GM23338 (cell line): ENCODE results near the gene SLC7A10. TPM values are rescaled to one million over a fixed set of nuclear protein-coding genes. Genes with fewer than 3 reads are reported as not detected.

Experiments
- ATAC-seq: fragments of 200-7000 bp; cut with Tn5 transposase; 3 replicates; pipeline ENCODE4 v1.9.1; 2020
- DNase-seq: peaks from one replicate; pipeline ENCODE4 v3.0.0-alpha.2; 2015; ENCODE audit warnings: low spot score
- H2AFZ ChIP-seq: fragments of 200-600 bp; sonication (generic); 2 replicates; pipeline ENCODE4 v1.8.0; 2016; ENCODE audit warnings: antibody characterized with exemption, mild to moderate bottlenecking, moderate library complexity
- H3F3A ChIP-seq: fragments of 200-600 bp; sonication (generic); replicated peaks from 2 replicates; pipeline ENCODE4 v1.8.0; 2017; ENCODE audit warnings: antibody characterized with exemption, mixed run types, low read depth
- H3K27ac ChIP-seq: fragments of 200-600 bp; sonication (generic); 2 replicates; pipeline ENCODE4 v1.6.1; 2016; ENCODE audit warnings: low read depth
- H3K27me3 ChIP-seq: fragments of 200-600 bp; sonication (generic); 2 replicates; pipeline ENCODE4 v1.8.0; 2016; ENCODE audit warnings: mild to moderate bottlenecking, mixed run types, moderate library complexity; ENCODE audit not compliant: insufficient read depth
- H3K36me3 ChIP-seq: fragments of 200-600 bp; sonication (generic); 2 replicates; pipeline ENCODE4 v1.8.0; 2016; ENCODE audit warnings: mild to moderate bottlenecking; ENCODE audit not compliant: insufficient read depth
- H3K4me1 ChIP-seq: fragments of 200-600 bp; sonication (generic); 2 replicates; pipeline ENCODE4 v1.8.0; 2016; ENCODE audit warnings: mild to moderate bottlenecking, moderate library complexity; ENCODE audit not compliant: insufficient read depth
- H3K4me2 ChIP-seq: fragments of 200-600 bp; sonication (generic); 2 replicates; pipeline ENCODE4 v1.7.1; 2017; ENCODE audit warnings: mixed run types
- H3K4me3 ChIP-seq: fragments of 200-600 bp; sonication (generic); 2 replicates; pipeline ENCODE4 v1.6.1; 2016; ENCODE audit warnings: mixed run types
- H3K79me2 ChIP-seq: fragments of 200-600 bp; sonication (generic); replicated peaks from 2 replicates; pipeline ENCODE4 v1.8.0; 2017; ENCODE audit warnings: mild to moderate bottlenecking; ENCODE audit not compliant: insufficient read depth
- H3K9me2 ChIP-seq: fragments of 200-600 bp; sonication (generic); 2 replicates; pipeline ENCODE4 v1.8.0; 2017; ENCODE audit not compliant: insufficient read depth
- H4K20me1 ChIP-seq: fragments of 200-600 bp; sonication (generic); replicated peaks from 2 replicates; pipeline ENCODE4 v1.8.0; 2017; ENCODE audit warnings: mild to moderate bottlenecking; ENCODE audit not compliant: insufficient read depth
- H3K27ac Mint-ChIP-seq: 2 replicates; pipeline ENCODE4 v1.8.0; 2020; ENCODE audit warnings: inconsistent platforms, mild to moderate bottlenecking, moderate library complexity, mixed read lengths
- H3K27me3 Mint-ChIP-seq: 3 replicates; pipeline ENCODE4 v1.8.0; 2022; ENCODE audit warnings: low read depth, mild to moderate bottlenecking, moderate library complexity, mixed read lengths, inconsistent platforms; ENCODE audit not compliant: insufficient read depth, poor library complexity
- H3K36me3 Mint-ChIP-seq: 3 replicates; pipeline ENCODE4 v1.8.0; 2021; ENCODE audit warnings: low read depth, mild to moderate bottlenecking, inconsistent platforms, moderate library complexity, mixed read lengths
- H3K4me1 Mint-ChIP-seq: 3 replicates; pipeline ENCODE4 v1.8.0; 2020; ENCODE audit warnings: mild to moderate bottlenecking, inconsistent platforms, mixed read lengths
- H3K4me3 Mint-ChIP-seq: 3 replicates; pipeline ENCODE4 v1.8.0; 2021; ENCODE audit warnings: moderate library complexity, mild to moderate bottlenecking, inconsistent platforms, mixed read lengths
- H3K9me3 Mint-ChIP-seq: 3 replicates; pipeline ENCODE4 v1.8.0; 2020; ENCODE audit warnings: moderate library complexity, mild to moderate bottlenecking, inconsistent platforms, mixed read lengths
- CREB1 ChIP-seq: fragments of 250-450 bp; sonication (Bioruptor Pico); IDR thresholded peaks from 2 replicates; pipeline ENCODE4 v1.5.0; 2020; ENCODE audit warnings: low read depth, mild to moderate bottlenecking, moderate library complexity
- EZH2 ChIP-seq: fragments of 200-600 bp; sonication (generic); IDR thresholded peaks from one replicate; pipeline ENCODE4 v1.8.0; 2017; ENCODE audit warnings: antibody characterized with exemption, mild to moderate bottlenecking, low read depth; ENCODE audit not compliant: unreplicated experiment
- EZH2phosphoT487 ChIP-seq: fragments of 200-600 bp; sonication (generic); IDR thresholded peaks from one replicate; pipeline ENCODE4 v1.8.1; 2018; ENCODE audit warnings: antibody characterized with exemption; ENCODE audit not compliant: unreplicated experiment
- JUNB ChIP-seq: IDR thresholded peaks from one replicate; pipeline ENCODE4 v1.6.1; 2016; ENCODE audit warnings: antibody characterized with exemption; ENCODE audit not compliant: unreplicated experiment
- NANOG ChIP-seq: IDR thresholded peaks from 2 replicates; pipeline ENCODE4 v1.6.1; 2016; ENCODE audit warnings: antibody characterized with exemption, borderline replicate concordance
- POLR2AphosphoS5 ChIP-seq: IDR thresholded peaks from 2 replicates; pipeline ENCODE4 v1.6.1; 2016; ENCODE audit warnings: antibody characterized with exemption, low read depth
- ZNF114 ChIP-seq: fragments of 250-450 bp; sonication (Bioruptor Pico); IDR thresholded peaks from 2 replicates; pipeline ENCODE4 v1.5.0; 2020; ENCODE audit warnings: mild to moderate bottlenecking, moderate library complexity
- polyA plus RNA-seq: library from polyadenylated mRNA; unstranded; fragments of >200 nt; fragmentation: Nextera tagmentation; extraction: Ambion mirVana; gene quantifications from 2 replicates; pipeline ENCODE4 v1.2.1, GENCODE V29; 2016
- total RNA-seq: library from RNA; depleted of rRNA; stranded (reverse); fragments of >200 nt; shearing (Covaris generic); gene quantifications from 2 replicates; pipeline ENCODE4 v1.2.3, GENCODE V29; 2014
- TF ChIP-seq, protein P1 (sequence below): fragments of 250-450 bp; sonication (Bioruptor Pico); IDR thresholded peaks from 2 replicates; pipeline ENCODE4 v1.5.0; 2020; ENCODE audit warnings: mild to moderate bottlenecking, moderate library complexity
- TF ChIP-seq, protein P2 (sequence below): IDR thresholded peaks from one replicate; pipeline ENCODE4 v1.6.1; 2018; ENCODE audit warnings: antibody characterized with exemption; ENCODE audit not compliant: unreplicated experiment
- TF ChIP-seq, protein P3 (sequence below): IDR thresholded peaks from 2 replicates; pipeline ENCODE4 v1.6.1; 2016; ENCODE audit warnings: antibody characterized with exemption
- TF ChIP-seq, protein P4 (sequence below), 2 experiments: fragments of 200-600 bp in 1 of 2; sonication (generic) in 1 of 2; conservative IDR thresholded peaks; 2 replicates each; pipeline versions ENCODE4 v1.5.1 to v1.6.1; 2016 to 2017; ENCODE audit warnings: antibody characterized with exemption in 2 of 2, low read depth in 2 of 2, mild to moderate bottlenecking in 2 of 2, moderate library complexity in 1 of 2

Gene SLC7A10
- total and polyA plus RNA-seq, 2 experiments from 2014 or later, result 3.3 to 6.3 TPM

DNA sequence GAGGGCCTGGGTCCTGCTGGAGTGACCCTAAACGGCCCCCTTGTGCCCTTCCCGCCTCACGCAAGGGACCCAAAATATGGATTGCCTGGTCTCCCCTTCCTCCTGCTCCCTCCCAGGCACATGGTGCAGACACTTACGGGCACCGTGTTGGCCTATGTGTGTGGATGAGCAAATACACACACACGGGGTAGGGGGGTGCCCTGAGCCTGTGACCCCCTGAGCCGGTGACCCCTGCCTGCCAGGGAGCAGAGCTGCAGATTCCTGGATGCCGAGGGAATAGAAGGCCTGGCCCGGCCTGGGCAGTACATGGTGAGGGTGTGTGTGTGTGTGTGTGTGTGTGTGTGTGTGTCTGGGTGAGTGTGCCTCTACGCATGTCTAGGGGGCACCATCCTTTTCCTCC is 43.4 kb upstream of the SLC7A10 start:
- Histone ChIP-seq H3K79me2 (no peaks in the 10 kb centered on the region), H4K20me1 (no peaks in the 10 kb centered on the region), H3K27me3 (no peaks in the 10 kb centered on the region), H3F3A (no peaks in the 10 kb centered on the region), H3K4me2 (no peak overlapping the region), H2AFZ (no peak overlapping the region), H3K4me1 (no peaks in the 10 kb centered on the region), H3K9me2 (no peaks in the 10 kb centered on the region), H3K27ac (no peak overlapping the region), H3K36me3 (no peaks in the 10 kb centered on the region), H3K4me3 (no peak overlapping the region)
- ATAC-seq (peak; percentile 11; the same call in 1 of the 3 replicates), DNase-seq (no peak)
- Mint-ChIP-seq H3K36me3 (no peaks in the 10 kb centered on the region), H3K27ac (no peak overlapping the region), H3K9me3 (no peaks in the 10 kb centered on the region), H3K27me3 (peaks cover 15% of the 10 kb centered on the region), H3K4me3 (no peak overlapping the region), H3K4me1 (peaks cover 9% of the 10 kb centered on the region)
- no peak for TF ChIP-seq POLR2AphosphoS5
- TF ChIP-seq JUNB, result no peak
- TF ChIP-seq, protein P1, sequence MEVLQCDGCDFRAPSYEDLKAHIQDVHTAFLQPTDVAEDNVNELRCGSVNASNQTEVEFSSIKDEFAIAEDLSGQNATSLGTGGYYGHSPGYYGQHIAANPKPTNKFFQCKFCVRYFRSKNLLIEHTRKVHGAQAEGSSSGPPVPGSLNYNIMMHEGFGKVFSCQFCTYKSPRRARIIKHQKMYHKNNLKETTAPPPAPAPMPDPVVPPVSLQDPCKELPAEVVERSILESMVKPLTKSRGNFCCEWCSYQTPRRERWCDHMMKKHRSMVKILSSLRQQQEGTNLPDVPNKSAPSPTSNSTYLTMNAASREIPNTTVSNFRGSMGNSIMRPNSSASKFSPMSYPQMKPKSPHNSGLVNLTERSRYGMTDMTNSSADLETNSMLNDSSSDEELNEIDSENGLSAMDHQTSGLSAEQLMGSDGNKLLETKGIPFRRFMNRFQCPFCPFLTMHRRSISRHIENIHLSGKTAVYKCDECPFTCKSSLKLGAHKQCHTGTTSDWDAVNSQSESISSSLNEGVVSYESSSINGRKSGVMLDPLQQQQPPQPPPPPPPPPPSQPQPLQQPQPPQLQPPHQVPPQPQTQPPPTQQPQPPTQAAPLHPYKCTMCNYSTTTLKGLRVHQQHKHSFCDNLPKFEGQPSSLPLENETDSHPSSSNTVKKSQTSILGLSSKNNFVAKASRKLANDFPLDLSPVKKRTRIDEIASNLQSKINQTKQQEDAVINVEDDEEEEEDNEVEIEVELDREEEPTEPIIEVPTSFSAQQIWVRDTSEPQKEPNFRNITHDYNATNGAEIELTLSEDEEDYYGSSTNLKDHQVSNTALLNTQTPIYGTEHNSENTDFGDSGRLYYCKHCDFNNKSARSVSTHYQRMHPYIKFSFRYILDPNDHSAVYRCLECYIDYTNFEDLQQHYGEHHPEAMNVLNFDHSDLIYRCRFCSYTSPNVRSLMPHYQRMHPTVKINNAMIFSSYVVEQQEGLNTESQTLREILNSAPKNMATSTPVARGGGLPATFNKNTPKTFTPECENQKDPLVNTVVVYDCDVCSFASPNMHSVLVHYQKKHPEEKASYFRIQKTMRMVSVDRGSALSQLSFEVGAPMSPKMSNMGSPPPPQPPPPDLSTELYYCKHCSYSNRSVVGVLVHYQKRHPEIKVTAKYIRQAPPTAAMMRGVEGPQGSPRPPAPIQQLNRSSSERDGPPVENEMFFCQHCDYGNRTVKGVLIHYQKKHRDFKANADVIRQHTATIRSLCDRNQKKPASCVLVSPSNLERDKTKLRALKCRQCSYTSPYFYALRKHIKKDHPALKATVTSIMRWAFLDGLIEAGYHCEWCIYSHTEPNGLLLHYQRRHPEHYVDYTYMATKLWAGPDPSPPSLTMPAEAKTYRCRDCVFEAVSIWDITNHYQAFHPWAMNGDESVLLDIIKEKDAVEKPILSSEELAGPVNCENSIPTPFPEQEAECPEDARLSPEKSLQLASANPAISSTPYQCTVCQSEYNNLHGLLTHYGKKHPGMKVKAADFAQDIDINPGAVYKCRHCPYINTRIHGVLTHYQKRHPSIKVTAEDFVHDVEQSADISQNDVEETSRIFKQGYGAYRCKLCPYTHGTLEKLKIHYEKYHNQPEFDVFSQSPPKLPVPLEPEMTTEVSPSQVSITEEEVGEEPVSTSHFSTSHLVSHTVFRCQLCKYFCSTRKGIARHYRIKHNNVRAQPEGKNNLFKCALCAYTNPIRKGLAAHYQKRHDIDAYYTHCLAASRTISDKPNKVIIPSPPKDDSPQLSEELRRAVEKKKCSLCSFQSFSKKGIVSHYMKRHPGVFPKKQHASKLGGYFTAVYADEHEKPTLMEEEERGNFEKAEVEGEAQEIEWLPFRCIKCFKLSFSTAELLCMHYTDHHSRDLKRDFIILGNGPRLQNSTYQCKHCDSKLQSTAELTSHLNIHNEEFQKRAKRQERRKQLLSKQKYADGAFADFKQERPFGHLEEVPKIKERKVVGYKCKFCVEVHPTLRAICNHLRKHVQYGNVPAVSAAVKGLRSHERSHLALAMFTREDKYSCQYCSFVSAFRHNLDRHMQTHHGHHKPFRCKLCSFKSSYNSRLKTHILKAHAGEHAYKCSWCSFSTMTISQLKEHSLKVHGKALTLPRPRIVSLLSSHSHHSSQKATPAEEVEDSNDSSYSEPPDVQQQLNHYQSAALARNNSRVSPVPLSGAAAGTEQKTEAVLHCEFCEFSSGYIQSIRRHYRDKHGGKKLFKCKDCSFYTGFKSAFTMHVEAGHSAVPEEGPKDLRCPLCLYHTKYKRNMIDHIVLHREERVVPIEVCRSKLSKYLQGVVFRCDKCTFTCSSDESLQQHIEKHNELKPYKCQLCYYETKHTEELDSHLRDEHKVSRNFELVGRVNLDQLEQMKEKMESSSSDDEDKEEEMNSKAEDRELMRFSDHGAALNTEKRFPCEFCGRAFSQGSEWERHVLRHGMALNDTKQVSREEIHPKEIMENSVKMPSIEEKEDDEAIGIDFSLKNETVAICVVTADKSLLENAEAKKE, result no peak
- no peak for TF ChIP-seq CREB1 (CRISPR knock-in tag)
- no peak for TF ChIP-seq ZNF114 (CRISPR knock-in tag)
- no peak for TF ChIP-seq NANOG
- no peak for TF ChIP-seq EZH2phosphoT487
- TF ChIP-seq, protein P2, sequence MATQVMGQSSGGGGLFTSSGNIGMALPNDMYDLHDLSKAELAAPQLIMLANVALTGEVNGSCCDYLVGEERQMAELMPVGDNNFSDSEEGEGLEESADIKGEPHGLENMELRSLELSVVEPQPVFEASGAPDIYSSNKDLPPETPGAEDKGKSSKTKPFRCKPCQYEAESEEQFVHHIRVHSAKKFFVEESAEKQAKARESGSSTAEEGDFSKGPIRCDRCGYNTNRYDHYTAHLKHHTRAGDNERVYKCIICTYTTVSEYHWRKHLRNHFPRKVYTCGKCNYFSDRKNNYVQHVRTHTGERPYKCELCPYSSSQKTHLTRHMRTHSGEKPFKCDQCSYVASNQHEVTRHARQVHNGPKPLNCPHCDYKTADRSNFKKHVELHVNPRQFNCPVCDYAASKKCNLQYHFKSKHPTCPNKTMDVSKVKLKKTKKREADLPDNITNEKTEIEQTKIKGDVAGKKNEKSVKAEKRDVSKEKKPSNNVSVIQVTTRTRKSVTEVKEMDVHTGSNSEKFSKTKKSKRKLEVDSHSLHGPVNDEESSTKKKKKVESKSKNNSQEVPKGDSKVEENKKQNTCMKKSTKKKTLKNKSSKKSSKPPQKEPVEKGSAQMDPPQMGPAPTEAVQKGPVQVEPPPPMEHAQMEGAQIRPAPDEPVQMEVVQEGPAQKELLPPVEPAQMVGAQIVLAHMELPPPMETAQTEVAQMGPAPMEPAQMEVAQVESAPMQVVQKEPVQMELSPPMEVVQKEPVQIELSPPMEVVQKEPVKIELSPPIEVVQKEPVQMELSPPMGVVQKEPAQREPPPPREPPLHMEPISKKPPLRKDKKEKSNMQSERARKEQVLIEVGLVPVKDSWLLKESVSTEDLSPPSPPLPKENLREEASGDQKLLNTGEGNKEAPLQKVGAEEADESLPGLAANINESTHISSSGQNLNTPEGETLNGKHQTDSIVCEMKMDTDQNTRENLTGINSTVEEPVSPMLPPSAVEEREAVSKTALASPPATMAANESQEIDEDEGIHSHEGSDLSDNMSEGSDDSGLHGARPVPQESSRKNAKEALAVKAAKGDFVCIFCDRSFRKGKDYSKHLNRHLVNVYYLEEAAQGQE, result no peak
- TF ChIP-seq, protein P3, sequence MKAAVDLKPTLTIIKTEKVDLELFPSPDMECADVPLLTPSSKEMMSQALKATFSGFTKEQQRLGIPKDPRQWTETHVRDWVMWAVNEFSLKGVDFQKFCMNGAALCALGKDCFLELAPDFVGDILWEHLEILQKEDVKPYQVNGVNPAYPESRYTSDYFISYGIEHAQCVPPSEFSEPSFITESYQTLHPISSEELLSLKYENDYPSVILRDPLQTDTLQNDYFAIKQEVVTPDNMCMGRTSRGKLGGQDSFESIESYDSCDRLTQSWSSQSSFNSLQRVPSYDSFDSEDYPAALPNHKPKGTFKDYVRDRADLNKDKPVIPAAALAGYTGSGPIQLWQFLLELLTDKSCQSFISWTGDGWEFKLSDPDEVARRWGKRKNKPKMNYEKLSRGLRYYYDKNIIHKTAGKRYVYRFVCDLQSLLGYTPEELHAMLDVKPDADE, result no peak
- no peak for TF ChIP-seq EZH2
- TF ChIP-seq, protein P4, sequence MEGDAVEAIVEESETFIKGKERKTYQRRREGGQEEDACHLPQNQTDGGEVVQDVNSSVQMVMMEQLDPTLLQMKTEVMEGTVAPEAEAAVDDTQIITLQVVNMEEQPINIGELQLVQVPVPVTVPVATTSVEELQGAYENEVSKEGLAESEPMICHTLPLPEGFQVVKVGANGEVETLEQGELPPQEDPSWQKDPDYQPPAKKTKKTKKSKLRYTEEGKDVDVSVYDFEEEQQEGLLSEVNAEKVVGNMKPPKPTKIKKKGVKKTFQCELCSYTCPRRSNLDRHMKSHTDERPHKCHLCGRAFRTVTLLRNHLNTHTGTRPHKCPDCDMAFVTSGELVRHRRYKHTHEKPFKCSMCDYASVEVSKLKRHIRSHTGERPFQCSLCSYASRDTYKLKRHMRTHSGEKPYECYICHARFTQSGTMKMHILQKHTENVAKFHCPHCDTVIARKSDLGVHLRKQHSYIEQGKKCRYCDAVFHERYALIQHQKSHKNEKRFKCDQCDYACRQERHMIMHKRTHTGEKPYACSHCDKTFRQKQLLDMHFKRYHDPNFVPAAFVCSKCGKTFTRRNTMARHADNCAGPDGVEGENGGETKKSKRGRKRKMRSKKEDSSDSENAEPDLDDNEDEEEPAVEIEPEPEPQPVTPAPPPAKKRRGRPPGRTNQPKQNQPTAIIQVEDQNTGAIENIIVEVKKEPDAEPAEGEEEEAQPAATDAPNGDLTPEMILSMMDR (conservative IDR thresholded peaks at IDR 0.05; ENCODE audit: low read depth in 2 of 2), result no peak
